Neuronal stem cell (in vitro differentiated cells): ENCODE data around the gene SH3GL1.

ENCODE experiments used
- DNase-seq: peaks from one replicate; pipeline ENCODE4 v3.0.0-alpha.2; 2013; ENCODE audit warnings: low spot score
- H2AFZ ChIP-seq: one replicate; pipeline ENCODE4 v1.6.1; 2013; ENCODE audit warnings: mild to moderate bottlenecking, low read length, inconsistent platforms
- H2AK5ac ChIP-seq: 2 replicates; pipeline ENCODE4 v1.6.1; 2013; ENCODE audit warnings: low read depth, mild to moderate bottlenecking, inconsistent platforms, low read length, moderate library complexity, mixed read lengths
- H2BK120ac ChIP-seq: 2 replicates; pipeline ENCODE4 v1.6.1; 2013; ENCODE audit warnings: low read depth, mild to moderate bottlenecking, inconsistent platforms, low read length, moderate library complexity, mixed read lengths
- H2BK12ac ChIP-seq: one replicate; pipeline ENCODE4 v1.6.1; 2013; ENCODE audit warnings: low read length, inconsistent platforms
- H2BK15ac ChIP-seq: 2 replicates; pipeline ENCODE4 v1.6.1; 2013; ENCODE audit warnings: mild to moderate bottlenecking, low read length, inconsistent platforms, mixed read lengths
- H2BK5ac ChIP-seq: one replicate; pipeline ENCODE4 v1.6.1; 2013; ENCODE audit warnings: inconsistent platforms, mild to moderate bottlenecking, low read length, moderate library complexity
- H3K14ac ChIP-seq: one replicate; pipeline ENCODE4 v1.6.1; 2013; ENCODE audit warnings: low read length, inconsistent platforms
- H3K18ac ChIP-seq: 2 replicates; pipeline ENCODE4 v1.6.1; 2013; ENCODE audit warnings: low read length, inconsistent platforms
- H3K23ac ChIP-seq: 2 replicates; pipeline ENCODE4 v1.6.1; 2013; ENCODE audit warnings: low read depth, mild to moderate bottlenecking, mixed read lengths, low read length, inconsistent platforms; ENCODE audit not compliant: poor library complexity
- H3K27ac ChIP-seq: replicated peaks from 3 replicates; pipeline ENCODE4 v1.5.1; 2013; ENCODE audit warnings: low read length, inconsistent platforms
- H3K27me3 ChIP-seq, 3 experiments: 2 replicates each; pipeline ENCODE4 v1.6.1; 2013; ENCODE audit warnings: low read length in 3 of 3, mild to moderate bottlenecking in 2 of 3, inconsistent platforms in 1 of 3, low read depth in 1 of 3, mixed read lengths in 1 of 3, moderate library complexity in 1 of 3; ENCODE audit not compliant: control insufficient read depth in 3 of 3, insufficient read depth in 3 of 3
- H3K36me3 ChIP-seq, 2 donors: replicated peaks in 1 of 2; 2 replicates each; pipeline ENCODE4 v1.6.1; 2013; ENCODE audit warnings: low read length in 2 of 2; ENCODE audit not compliant: control insufficient read depth in 2 of 2, insufficient read depth in 2 of 2
- H3K4ac ChIP-seq: 2 replicates; pipeline ENCODE4 v1.6.1; 2013; ENCODE audit warnings: inconsistent platforms, mild to moderate bottlenecking, low read length, moderate library complexity
- H3K4me1 ChIP-seq, 2 donors: 1 replicate in 1 of 2; 2 replicates in 1 of 2; pipeline ENCODE4 v1.6.1; 2013; ENCODE audit warnings: low read length in 2 of 2, low read depth in 1 of 2; ENCODE audit not compliant: control insufficient read depth in 2 of 2, insufficient read depth in 1 of 2
- H3K4me2 ChIP-seq: one replicate; pipeline ENCODE4 v1.6.1; 2013; ENCODE audit warnings: mild to moderate bottlenecking, low read length, inconsistent platforms; ENCODE audit not compliant: insufficient read depth, poor library complexity, severe bottlenecking
- H3K4me3 ChIP-seq, 2 donors: 2 replicates each; pipeline ENCODE4 v1.5.1; 2013; ENCODE audit warnings: low read length in 2 of 2, mild to moderate bottlenecking in 2 of 2, inconsistent platforms in 1 of 2, moderate library complexity in 1 of 2
- H3K79me1 ChIP-seq: one replicate; pipeline ENCODE4 v1.6.1; 2013; ENCODE audit warnings: low read depth, mild to moderate bottlenecking, inconsistent platforms, low read length, moderate library complexity
- H3K9ac ChIP-seq: one replicate; pipeline ENCODE4 v1.6.1; 2013; ENCODE audit warnings: mild to moderate bottlenecking, low read depth, low read length, inconsistent platforms; ENCODE audit not compliant: poor library complexity
- H3K9me3 ChIP-seq, 2 donors: replicated peaks in 1 of 2; 2 replicates each; pipeline versions ENCODE3 to v1.6.1; 2013; ENCODE audit warnings: low read length in 2 of 2, mild to moderate bottlenecking in 2 of 2, inconsistent platforms in 1 of 2, low read depth in 1 of 2, mixed read lengths in 1 of 2, moderate library complexity in 1 of 2; ENCODE audit not compliant: control insufficient read depth in 2 of 2, insufficient read depth in 1 of 2
- H4K8ac ChIP-seq: one replicate; pipeline ENCODE4 v1.6.1; 2013; ENCODE audit warnings: low read depth, mild to moderate bottlenecking, inconsistent platforms, low read length, moderate library complexity
- H4K91ac ChIP-seq: one replicate; pipeline ENCODE4 v1.6.1; 2013; ENCODE audit warnings: low read length, low read depth, mild to moderate bottlenecking, inconsistent platforms; ENCODE audit not compliant: poor library complexity
- WGBS, 2 donors: extraction: QIAGEN DNeasy Blood & Tissue Kit; methylation state at CpG; one replicate each; pipeline ENCODE4 v1.1.7; 2013; ENCODE audit warnings: missing lambda C conversion rate in 2 of 2, mixed read lengths in 1 of 2; ENCODE audit not compliant: insufficient read length in 2 of 2, insufficient replicate concordance in 1 of 2; ENCODE audit errors: extremely low coverage in 2 of 2; 5-methylcytosine and 5-hydroxymethylcytosine counted together

Gene SH3GL1

GRCh38 chr19:4369888-4370260 is 30.5 kb downstream of the SH3GL1 start:
- Histone ChIP-seq H4K8ac (no peak overlapping the region), H3K27me3 (no peaks in the 10 kb centered on the region), H3K23ac (peak overlapping the region; percentile 75), H2AK5ac (peak overlapping the region; percentile 84), H3K18ac (peak overlapping the region; percentile 87), H2AFZ (no peak overlapping the region), H2BK5ac (peak overlapping the region; percentile 78), H2BK12ac (peak overlapping the region; percentile 90), H3K4me2 (no peak overlapping the region), H3K4ac (peak overlapping the region; percentile 53), H3K9ac (peak overlapping the region; percentile 86), H4K91ac (peak overlapping the region; percentile 38), H3K9me3 (no peaks in the 10 kb centered on the region), H2BK15ac (peak overlapping the region; percentile 78), H2BK120ac (peak overlapping the region; percentile 44), H3K14ac (peak overlapping the region; percentile 75), H3K4me3 (no peak overlapping the region), H3K4me1 (peaks cover 15 to 18% of the 10 kb centered on the region in 2 donors), H3K79me1 (peaks cover 45% of the 10 kb centered on the region), H3K36me3 (peaks cover 21 to 31% of the 10 kb centered on the region in 2 donors), H3K27ac (peak overlapping the region; percentile 63)
- no CpG with 5 or more reads among the region's 21 CpGs for WGBS, 2 donors
- no peak for DNase-seq

- peak overlapping the region; percentile 44 for H2BK120ac ChIP-seq
- peak overlapping the region; percentile 86 for H3K9ac ChIP-seq
- no peaks in the 10 kb centered on the region for H3K9me3 ChIP-seq
- H3K14ac ChIP-seq, result peak overlapping the region; percentile 75
- peak overlapping the region; percentile 1 for H2BK12ac ChIP-seq
- WGBS, 2 donors, result no CpG with 5 or more reads among the region's 25 CpGs
- peak overlapping the region; percentile 78 for H2BK5ac ChIP-seq
- H2AK5ac ChIP-seq, result peak overlapping the region; percentile 79
- H3K4ac ChIP-seq, result peak overlapping the region; percentile 53
- peak overlapping the region; percentile 87 for H3K18ac ChIP-seq
- H2AFZ ChIP-seq, result no peak overlapping the region
- peak overlapping the region; percentile 78 for H2BK15ac ChIP-seq
- H3K4me2 ChIP-seq, result no peak overlapping the region
- no peak overlapping the region for H3K4me3 ChIP-seq
- H3K27me3 ChIP-seq, result no peaks in the 10 kb centered on the region
- peak overlapping the region; percentile 38 for H4K91ac ChIP-seq
- H3K79me1 ChIP-seq, result peaks cover 44% of the 10 kb centered on the region
- H3K4me1 ChIP-seq, result peaks cover 11 to 18% of the 10 kb centered on the region in 2 donors
- no peak for DNase-seq
- peak overlapping the region; percentile 63 for H3K27ac ChIP-seq
- H4K8ac ChIP-seq, result no peak overlapping the region
- peak overlapping the region; percentile 75 for H3K23ac ChIP-seq
- peaks cover 21 to 35% of the 10 kb centered on the region in 2 donors for H3K36me3 ChIP-seq
Observed at GRCh38 chr19:4369109-4369887, 31.0 kb downstream of the SH3GL1 start.

- Histone ChIP-seq H3K4ac (peak overlapping the region; percentile 93), H2AFZ (no peak overlapping the region), H2BK120ac (no peak overlapping the region), H3K36me3 (peaks cover 32 to 46% of the 10 kb centered on the region in 2 donors), H3K4me1 (peaks cover 8 to 15% of the 10 kb centered on the region in 2 donors), H3K23ac (no peak overlapping the region), H4K8ac (no peak overlapping the region), H3K9ac (peak overlapping the region; percentile 77), H3K4me3 (no peak overlapping the region), H2BK15ac (no peak overlapping the region), H3K27ac (no peak overlapping the region), H3K14ac (peak overlapping the region; percentile 63), H2AK5ac (no peak overlapping the region), H2BK12ac (no peak overlapping the region), H4K91ac (peak overlapping the region; percentile 68), H3K18ac (peak overlapping the region; percentile 70), H2BK5ac (peak overlapping the region; percentile 77), H3K79me1 (peaks cover 43% of the 10 kb centered on the region), H3K27me3 (no peaks in the 10 kb centered on the region), H3K4me2 (no peak overlapping the region), H3K9me3 (no peaks in the 10 kb centered on the region)
- no peak for DNase-seq
- no CpG with 5 or more reads among the region's 19 CpGs for WGBS, 2 donors
Observed at GRCh38 chr19:4368128-4368820, 32.1 kb downstream of the SH3GL1 start.

- Histone ChIP-seq H2BK12ac (no peak overlapping the region), H3K9me3 (no peaks in the 10 kb centered on the region), H3K4me2 (no peak overlapping the region), H4K8ac (no peak overlapping the region), H3K4me3 (peak overlapping the region in 1 of 2 donors; percentile 24), H3K14ac (no peak overlapping the region), H3K23ac (no peak overlapping the region), H3K4ac (peak overlapping the region; percentile 93), H2AK5ac (no peak overlapping the region), H3K79me1 (peaks cover 42% of the 10 kb centered on the region), H3K9ac (peak overlapping the region; percentile 77), H3K36me3 (peaks cover 37 to 51% of the 10 kb centered on the region in 2 donors), H2BK15ac (no peak overlapping the region), H2AFZ (no peak overlapping the region), H3K27ac (no peak overlapping the region), H3K27me3 (no peaks in the 10 kb centered on the region), H2BK120ac (no peak overlapping the region), H3K18ac (peak overlapping the region; percentile 70), H3K4me1 (peaks cover 8 to 15% of the 10 kb centered on the region in 2 donors), H2BK5ac (peak overlapping the region; percentile 77), H4K91ac (no peak overlapping the region)
- no CpG with 5 or more reads among the region's 13 CpGs for WGBS, 2 donors
- DNase-seq, result no peak
Observed at GRCh38 chr19:4367781-4368127, 32.6 kb downstream of the SH3GL1 start.
